H1 (cell line): ENCODE results near the gene TRIM41. TPM values are rescaled to one million over a fixed set of nuclear protein-coding genes. Genes with fewer than 3 reads are reported as not detected.

Source experiments
- CTCF ChIA-PET: fragments of 300-600 bp; sonication (Branson Sonifier 250); formaldehyde crosslinking; loops from one replicate; lab custom pipeline; 2021; ENCODE audit not compliant: partially characterized antibody; lab: Charles Lee
- POLR2A ChIA-PET: fragments of 300-600 bp; sonication (Branson Sonifier 250); formaldehyde crosslinking; loops from one replicate; lab custom pipeline; 2021; ENCODE audit warnings: inconsistent platforms; ENCODE audit not compliant: partially characterized antibody; lab: Charles Lee
- DNase-seq, 2 experiments: peaks; one replicate each; pipeline versions ENCODE4 v3.0.0 to v3.0.0-alpha.2; 2010 to 2022; ENCODE audit warnings: low spot score in 2 of 2, low read depth in 1 of 2, mixed read lengths in 1 of 2
- FAIRE-seq: peaks from 2 replicates; lab custom pipeline; 2011; peaks lifted over from hg19 to GRCh38; lab: Jason Lieb, UNC
- H2AFZ ChIP-seq: 2 replicates; pipeline ENCODE4 v1.8.1; 2012; ENCODE audit warnings: low read length, inconsistent platforms
- H2AK5ac ChIP-seq: 2 replicates; pipeline ENCODE4 v1.6.1; 2013; ENCODE audit warnings: low read depth, low read length
- H2BK120ac ChIP-seq: replicated peaks from 2 replicates; pipeline ENCODE3; 2013; ENCODE audit warnings: low read depth, low read length, inconsistent platforms
- H2BK12ac ChIP-seq: 2 replicates; pipeline ENCODE4 v1.6.1; 2013; ENCODE audit warnings: low read depth, low read length
- H2BK15ac ChIP-seq: 2 replicates; pipeline ENCODE4 v1.6.1; 2013; ENCODE audit warnings: low read length
- H2BK20ac ChIP-seq: 2 replicates; pipeline ENCODE4 v1.6.1; 2013; ENCODE audit warnings: low read length
- H2BK5ac ChIP-seq: 2 replicates; pipeline ENCODE4 v1.6.1; 2013; ENCODE audit warnings: low read depth, low read length
- H3K14ac ChIP-seq: 2 replicates; pipeline ENCODE4 v1.6.1; 2013; ENCODE audit warnings: inconsistent platforms; ENCODE audit not compliant: insufficient read length
- H3K18ac ChIP-seq: 2 replicates; pipeline ENCODE4 v1.6.1; 2013; ENCODE audit warnings: low read length; ENCODE audit errors: extremely low read depth
- H3K23ac ChIP-seq: 2 replicates; pipeline ENCODE4 v1.6.1; 2013; ENCODE audit warnings: inconsistent platforms; ENCODE audit not compliant: insufficient read length
- H3K23me2 ChIP-seq: 2 replicates; pipeline ENCODE4 v1.6.1; 2013; ENCODE audit warnings: low read depth, low read length
- H3K27ac ChIP-seq: 2 replicates; pipeline ENCODE4 v1.6.1; 2011; ENCODE audit warnings: low read depth, low read length, inconsistent platforms
- H3K27me3 ChIP-seq, 4 experiments: replicated peaks in 1 of 4; 1 replicate in 1 of 4; 2 replicates in 3 of 4; pipeline versions ENCODE4 v1.6.1 to v1.8.1; 2011 to 2013; ENCODE audit warnings: low read length in 3 of 4, mild to moderate bottlenecking in 3 of 4, inconsistent platforms in 2 of 4, mixed read lengths in 2 of 4, moderate library complexity in 1 of 4; ENCODE audit not compliant: control insufficient read depth in 3 of 4, insufficient read depth in 3 of 4; ENCODE audit errors: extremely low read depth in 1 of 4
- H3K36me3 ChIP-seq, 4 experiments: 2 replicates each; pipeline versions ENCODE4 v1.6.1 to v1.8.1; 2011 to 2013; ENCODE audit warnings: mild to moderate bottlenecking in 4 of 4, low read length in 3 of 4, moderate library complexity in 2 of 4, control low read depth in 1 of 4, inconsistent platforms in 1 of 4; ENCODE audit not compliant: insufficient read depth in 4 of 4, control insufficient read depth in 2 of 4
- H3K4ac ChIP-seq: replicated peaks from 2 replicates; pipeline ENCODE3; 2013; ENCODE audit warnings: low read length, low read depth, mixed read lengths, inconsistent platforms; ENCODE audit not compliant: insufficient read length
- H3K4me1 ChIP-seq, 4 experiments: replicated peaks in 1 of 4; 1 replicate in 1 of 4; 2 replicates in 3 of 4; pipeline versions ENCODE4 v1.6.1 to v1.8.1; 2011 to 2013; ENCODE audit warnings: low read length in 3 of 4, inconsistent platforms in 2 of 4, mixed read lengths in 1 of 4; ENCODE audit not compliant: insufficient read depth in 4 of 4, control insufficient read depth in 3 of 4
- H3K4me2 ChIP-seq, 2 experiments: 2 replicates each; pipeline versions ENCODE4 v1.6.1 to v1.8.1; 2011 to 2013; ENCODE audit warnings: low read depth in 2 of 2, low read length in 2 of 2, control low read depth in 1 of 2, inconsistent platforms in 1 of 2, mild to moderate bottlenecking in 1 of 2; ENCODE audit not compliant: insufficient read depth in 1 of 2
- H3K4me3 ChIP-seq, 4 experiments: fragments of 200-600, 300-600 bp in 1 of 4; sonication (generic), shearing (Covaris generic), sonication (Bioruptor Twin) in 1 of 4; 2 replicates each; pipeline versions ENCODE4 v1.5.1 to v1.8.1; 2011 to 2016; ENCODE audit warnings: low read length in 4 of 4, low read depth in 3 of 4, control low read depth in 2 of 4, inconsistent platforms in 2 of 4, mild to moderate bottlenecking in 2 of 4, mixed read lengths in 1 of 4, moderate library complexity in 1 of 4; ENCODE audit not compliant: insufficient read depth in 2 of 4; ENCODE audit errors: extremely low read depth in 1 of 4
- H3K56ac ChIP-seq: replicated peaks from 2 replicates; pipeline ENCODE3; 2013; ENCODE audit warnings: low read depth, mild to moderate bottlenecking, mixed read lengths, low read length, inconsistent platforms; ENCODE audit not compliant: insufficient read length
- H3K79me1 ChIP-seq: 2 replicates; pipeline ENCODE4 v1.6.1; 2013; ENCODE audit warnings: low read depth, low read length, control low read depth
- H3K79me2 ChIP-seq, 2 experiments: 2 replicates each; pipeline versions ENCODE4 v1.6.1 to v1.8.1; 2012 to 2013; ENCODE audit warnings: low read length in 2 of 2, mild to moderate bottlenecking in 2 of 2, inconsistent platforms in 1 of 2; ENCODE audit not compliant: insufficient read depth in 2 of 2, control insufficient read depth in 1 of 2
- H3K9ac ChIP-seq, 4 experiments: replicated peaks in 1 of 4; 1 replicate in 1 of 4; 2 replicates in 3 of 4; pipeline versions ENCODE4 v1.6.1 to v1.8.1; 2011 to 2013; ENCODE audit warnings: low read depth in 3 of 4, low read length in 3 of 4, control low read depth in 2 of 4, mild to moderate bottlenecking in 2 of 4, moderate library complexity in 2 of 4, inconsistent platforms in 1 of 4; ENCODE audit errors: extremely low read depth in 1 of 4
- H3K9me3 ChIP-seq, 2 experiments: 2 replicates each; pipeline versions ENCODE4 v1.6.1 to v1.8.1; 2012 to 2013; ENCODE audit warnings: mild to moderate bottlenecking in 2 of 2, moderate library complexity in 2 of 2, control low read depth in 1 of 2, inconsistent platforms in 1 of 2, low read depth in 1 of 2, low read length in 1 of 2, mixed read lengths in 1 of 2; ENCODE audit not compliant: insufficient read depth in 2 of 2
- H4K20me1 ChIP-seq, 2 experiments: replicated peaks in 1 of 2; 2 replicates each; pipeline versions ENCODE3 to v1.8.1; 2011 to 2013; ENCODE audit warnings: inconsistent platforms in 2 of 2, low read length in 2 of 2, mild to moderate bottlenecking in 1 of 2; ENCODE audit not compliant: insufficient read depth in 2 of 2, control insufficient read depth in 1 of 2
- H4K5ac ChIP-seq: 2 replicates; pipeline ENCODE4 v1.6.1; 2013; ENCODE audit warnings: low read length, low read depth, mixed read lengths, inconsistent platforms; ENCODE audit not compliant: insufficient read length
- H4K8ac ChIP-seq: 2 replicates; pipeline ENCODE4 v1.8.0; 2013; ENCODE audit warnings: mild to moderate bottlenecking, moderate library complexity, low read length, inconsistent platforms; ENCODE audit not compliant: insufficient read depth; ENCODE audit errors: extremely low read depth
- H4K91ac ChIP-seq: replicated peaks from 2 replicates; pipeline ENCODE3; 2013; ENCODE audit warnings: low read length, mixed read lengths, inconsistent platforms; ENCODE audit not compliant: insufficient read length
- ATF2 ChIP-seq: IDR thresholded peaks from 2 replicates; pipeline ENCODE4 v1.6.1; 2012; ENCODE audit warnings: low read length, inconsistent platforms
- JUND ChIP-seq: IDR thresholded peaks from 2 replicates; pipeline ENCODE4 v1.6.1; 2011; ENCODE audit warnings: mild to moderate bottlenecking, improper control_type of control experiment, low read length
- POLR2A ChIP-seq, 2 experiments: IDR thresholded peaks; 1 replicate in 1 of 2; 2 replicates in 1 of 2; pipeline ENCODE4 v1.6.1; 2011; ENCODE audit warnings: low read depth in 2 of 2, low read length in 2 of 2, mild to moderate bottlenecking in 2 of 2; ENCODE audit errors: control extremely low read depth in 1 of 2
- RNF2 ChIP-seq: fragments of 200-900, 300-1000 bp; sonication (generic); IDR thresholded peaks from 2 replicates; pipeline ENCODE4 v1.7.1; 2016; ENCODE audit warnings: borderline replicate concordance, low read depth, mild to moderate bottlenecking, antibody characterized with exemption, low read length; ENCODE audit not compliant: poor library complexity, severe bottlenecking; ENCODE audit errors: missing control alignments
- WGBS, 2 experiments: shearing (Covaris generic) in 1 of 2; methylation state at CpG; one replicate each; pipeline versions ENCODE4 v1.1.6 to v1.1.7; 2013 to 2015; ENCODE audit warnings: low lambda C conversion rate in 2 of 2, mixed read lengths in 2 of 2, inconsistent platforms in 1 of 2, low coverage in 1 of 2, missing lambda C conversion rate in 1 of 2; ENCODE audit not compliant: insufficient replicate concordance in 2 of 2, insufficient coverage in 1 of 2, insufficient read length in 1 of 2; ENCODE audit errors: extremely low coverage in 1 of 2, missing lambda C conversion rate in 1 of 2; 5-methylcytosine and 5-hydroxymethylcytosine counted together
- polyA plus RNA-seq, 7 experiments: library from polyadenylated mRNA; depleted of rRNA in 3 of 7; stranded (reverse) in 5 of 7; unstranded in 2 of 7; fragments of >200 nt in 5 of 7; fragments of 200-250 nt in 2 of 7; gene quantifications; 1 replicate in 5 of 7; 2 replicates in 1 of 7; 4 replicates in 1 of 7; pipeline versions ENCODE4 v1.2.1 to v1.2.3, GENCODE V29; 2011 to 2013; ENCODE audit warnings: missing spikeins in 2 of 7, mixed read lengths in 2 of 7
- total RNA-seq: library from RNA; stranded (reverse); fragmentation: NEBNext Ultra II Directional; extraction: Animal tissue kit (Norgen Biotek cat#: 25700); gene quantifications from 2 replicates; pipeline ENCODE4 v1.2.1, GENCODE V29; 2021

Gene TRIM41
- total and polyA plus RNA-seq, 2 of the 8 experiments (the other 6 are each of a cell fraction or from before 2014, with no cell fraction given), result 12.9 to 21.6 TPM

- WGBS, 2 experiments, result 90% methylated on average over 16 of the region's 24 CpGs; no CpG with 5 or more reads in 1 of the 2 experiments
- Histone ChIP-seq H3K18ac (no peak overlapping the region), H2AFZ (no peak overlapping the region), H3K23me2 (no peaks in the 10 kb centered on the region), H3K4me3 (no peak overlapping the region), H2BK120ac (no peak overlapping the region), H4K20me1 (peaks cover 13 to 24% of the 10 kb centered on the region in 2 experiments), H3K4ac (no peak overlapping the region), H3K9me3 (no peaks in the 10 kb centered on the region), H3K79me2 (peaks cover 0 to 1% of the 10 kb centered on the region in 2 experiments; a peak in 1 of 4 replicates), H3K23ac (no peak overlapping the region), H3K36me3 (peaks cover 28 to 80% (median 43%) of the 10 kb centered on the region in 4 experiments), H4K91ac (no peak overlapping the region), H3K14ac (no peak overlapping the region), H2BK20ac (no peak overlapping the region), H3K27ac (no peak overlapping the region; the same call in 1 of the 2 replicates), H2BK15ac (no peak overlapping the region), H3K56ac (no peak overlapping the region), H3K4me1 (peaks cover 0 to 3% (median 0%) of the 10 kb centered on the region in 4 experiments; a peak in 1 of 7 replicates), H3K27me3 (no peaks in the 10 kb centered on the region), H3K9ac (no peak overlapping the region), H3K4me2 (no peak overlapping the region), H2BK12ac (no peak overlapping the region), H4K8ac (no peak overlapping the region; the same call in 1 of the 2 replicates), H4K5ac (no peak overlapping the region), H3K79me1 (no peaks in the 10 kb centered on the region), H2AK5ac (no peak overlapping the region), H2BK5ac (no peak overlapping the region)
- ChIA-PET POLR2A (interaction anchor here (0.9 to 34.2 kb wide), 9 partner anchors 4 to 60 kb away, joined by 4 to 1334 read pairs (median 12); partner anchors contain the start of genes RACK1, TRIM41, TRIM52 and TRIM7), CTCF (interaction anchor here (1.2 kb wide), 1 partner anchor 18 kb away, joined by 4 read pairs; no protein-coding TSS in a partner anchor)
- no peak for DNase-seq
- TF ChIP-seq JUND (no peak), ATF2 (no peak), RNF2 (no peak), POLR2A (IDR thresholded peaks at IDR 0.05; ENCODE audit: control extremely low read depth in 1 of 2, low read depth in 2 of 2, low read length in 2 of 2) (0 out of 3 replicates have a peak, but pooled peaks of 1 of the 2 experiments have one; percentile 59)
- FAIRE-seq, result no peak
These were observed 10.8 kb downstream of the TRIM41 start for GRCh38 chr5:181233801-181234454.
